ENCODE measurements around the gene ZNF467.
A peak's percentile ranks its signal among the peaks of the same experiment; 100 is the strongest.

ZNF467 gene

DNA sequence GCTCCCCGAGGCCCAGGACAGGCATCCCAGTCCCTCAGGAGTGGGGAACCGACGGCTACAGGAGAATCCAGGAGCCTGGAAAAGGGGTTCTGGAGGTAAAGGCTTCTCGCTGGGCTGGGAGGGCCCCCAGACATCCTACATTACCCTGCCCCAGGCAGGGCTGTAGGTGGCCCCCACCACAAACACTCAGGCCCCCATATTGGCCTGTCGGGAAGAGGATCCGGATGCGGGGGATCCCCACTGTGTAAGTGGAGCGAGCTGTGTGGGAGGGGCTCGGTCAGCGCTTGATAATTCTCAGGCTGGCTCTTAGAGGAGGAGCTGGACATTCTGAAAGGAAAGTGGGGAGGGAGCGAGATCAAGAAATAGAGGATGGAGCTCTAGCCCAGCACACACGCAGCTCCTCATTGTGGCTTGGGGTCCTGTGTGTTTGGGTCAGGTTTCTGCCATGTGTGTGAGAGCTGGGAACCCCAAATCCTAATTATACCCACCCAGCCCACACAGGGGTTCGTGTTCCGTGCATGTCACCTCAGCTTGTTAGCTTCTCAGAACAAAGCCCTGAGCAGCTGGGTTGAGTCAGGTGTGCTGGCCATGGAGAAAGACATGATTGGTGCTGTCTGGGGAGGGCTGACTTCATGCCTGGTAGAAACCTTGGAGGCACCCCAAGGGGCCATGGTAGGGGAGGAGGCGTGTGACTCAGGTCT is 49.4 kb downstream of the ZNF467 start:
- no CpG with 5 or more reads among the region's 15 CpGs for WGBS (ENCODE audit: extremely low coverage, insufficient coverage, low lambda C conversion rate)
- no peak overlapping the region for H2AK5ac ChIP-seq (ENCODE audit: low read length)
- no peak overlapping the region for H3K23ac ChIP-seq (ENCODE audit: low read length)
- H3K4me3 ChIP-seq (ENCODE audit: low read length): no peak overlapping the region
- H3K36me3 ChIP-seq (ENCODE audit: control insufficient read depth, insufficient read depth, low read length): peaks cover 1% of the 10 kb centered on the region
- H3K79me2 ChIP-seq (ENCODE audit: control insufficient read depth, insufficient read depth, low read length): no peaks in the 10 kb centered on the region
- no peak overlapping the region for H4K8ac ChIP-seq (ENCODE audit: low read depth, low read length)
- no peak overlapping the region for H4K5ac ChIP-seq (ENCODE audit: low read length)
- H3K9ac ChIP-seq (ENCODE audit: low read length): no peak overlapping the region
- DNase-seq: no peak
- H3K18ac ChIP-seq (ENCODE audit: low read length): no peak overlapping the region
- H2BK5ac ChIP-seq (ENCODE audit: low read length): no peak overlapping the region
- no peak overlapping the region for H3K4me2 ChIP-seq (ENCODE audit: low read length)
- peaks cover 3% of the 10 kb centered on the region for H3K4me1 ChIP-seq (ENCODE audit: control insufficient read depth, low read depth, low read length)
- no peak overlapping the region for H2BK120ac ChIP-seq (ENCODE audit: low read depth, low read length)
- no peak overlapping the region for H3K27ac ChIP-seq (ENCODE audit: low read depth, low read length)
- H3K56ac ChIP-seq (ENCODE audit: low read length): no peak overlapping the region
- H2BK15ac ChIP-seq (replicated peaks; ENCODE audit: low read depth): no peak overlapping the region
- H3K27me3 ChIP-seq (ENCODE audit: insufficient read depth, low read length, poor library complexity): no peaks in the 10 kb centered on the region
- no peaks in the 10 kb centered on the region for H3K79me1 ChIP-seq (ENCODE audit: low read length)
- no peak overlapping the region for H3K4ac ChIP-seq (ENCODE audit: low read depth, low read length)

- peaks cover 1% of the 10 kb centered on the region for H3K36me3 ChIP-seq (ENCODE audit: control insufficient read depth, insufficient read depth, low read length)
- no peak overlapping the region for H3K27ac ChIP-seq (ENCODE audit: low read depth, low read length)
- peaks cover 3% of the 10 kb centered on the region for H3K4me1 ChIP-seq (ENCODE audit: control insufficient read depth, low read depth, low read length)
- H4K5ac ChIP-seq (ENCODE audit: low read length): no peak overlapping the region
- H3K4me2 ChIP-seq (ENCODE audit: low read length): no peak overlapping the region
- H3K79me1 ChIP-seq (ENCODE audit: low read length): no peaks in the 10 kb centered on the region
- H3K79me2 ChIP-seq (ENCODE audit: control insufficient read depth, insufficient read depth, low read length): no peaks in the 10 kb centered on the region
- H3K23ac ChIP-seq (ENCODE audit: low read length): no peak overlapping the region
- no peak overlapping the region for H2BK5ac ChIP-seq (ENCODE audit: low read length)
- no peak overlapping the region for H3K4me3 ChIP-seq (ENCODE audit: low read length)
- no peak overlapping the region for H2BK15ac ChIP-seq (replicated peaks; ENCODE audit: low read depth)
- no CpG with 5 or more reads among the region's 13 CpGs for WGBS (ENCODE audit: extremely low coverage, insufficient coverage, low lambda C conversion rate)
- no peak overlapping the region for H3K4ac ChIP-seq (ENCODE audit: low read depth, low read length)
- no peak overlapping the region for H3K9ac ChIP-seq (ENCODE audit: low read length)
- no peak overlapping the region for H3K56ac ChIP-seq (ENCODE audit: low read length)
- no peak overlapping the region for H2AK5ac ChIP-seq (ENCODE audit: low read length)
- DNase-seq: no peak
- no peak overlapping the region for H3K18ac ChIP-seq (ENCODE audit: low read length)
- no peak overlapping the region for H4K8ac ChIP-seq (ENCODE audit: low read depth, low read length)
- no peaks in the 10 kb centered on the region for H3K27me3 ChIP-seq (ENCODE audit: insufficient read depth, low read length, poor library complexity)
- no peak overlapping the region for H2BK120ac ChIP-seq (ENCODE audit: low read depth, low read length)
Observed at GRCh38 chr7:149723082-149723767, 50.2 kb downstream of the ZNF467 start.

DNA sequence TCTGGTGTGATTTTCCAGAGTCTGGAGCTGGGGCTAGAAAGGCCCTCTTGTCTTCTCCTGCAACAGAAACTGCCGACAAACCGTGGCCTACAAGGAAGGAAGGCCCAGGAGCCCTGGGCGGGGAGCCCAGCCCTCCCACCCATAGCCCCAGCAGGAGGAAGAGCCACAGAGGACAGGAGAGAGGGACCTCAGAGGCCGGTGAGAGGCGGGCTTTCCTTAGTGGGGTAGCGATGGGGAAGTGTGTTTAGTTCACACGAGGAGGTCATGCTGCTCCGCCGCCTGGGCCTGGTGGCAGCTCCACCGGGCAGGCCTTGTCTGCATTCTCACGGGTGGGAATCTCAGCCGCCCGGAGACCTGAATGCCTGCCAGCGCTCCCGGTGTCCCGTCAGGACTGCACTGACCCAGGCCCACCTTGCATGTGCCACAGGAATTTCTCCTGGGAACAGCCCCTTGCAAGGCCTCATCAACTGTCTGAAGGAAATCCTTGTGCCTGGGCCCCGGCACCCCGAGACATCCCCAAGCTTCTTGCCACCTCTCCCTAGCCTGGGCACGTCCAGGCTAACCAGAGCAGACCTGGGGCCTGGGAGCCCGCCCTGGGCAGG is 50.9 kb downstream of the ZNF467 start:
- no CpG with 5 or more reads among the region's 20 CpGs for WGBS (ENCODE audit: extremely low coverage, insufficient coverage, low lambda C conversion rate)
- no peak overlapping the region for H3K4ac ChIP-seq (ENCODE audit: low read depth, low read length)

GRCh38 chr7:149721084-149721601 is 52.2 kb downstream of the ZNF467 start:
- Histone ChIP-seq H2AK5ac (ENCODE audit: low read length) (no peak overlapping the region), H3K79me2 (ENCODE audit: control insufficient read depth, insufficient read depth, low read length) (no peaks in the 10 kb centered on the region), H3K4me2 (ENCODE audit: low read length) (no peak overlapping the region), H3K56ac (ENCODE audit: low read length) (no peak overlapping the region), H2BK5ac (ENCODE audit: low read length) (no peak overlapping the region), H3K23ac (ENCODE audit: low read length) (no peak overlapping the region), H3K79me1 (ENCODE audit: low read length) (peaks cover 8% of the 10 kb centered on the region), H3K9ac (ENCODE audit: low read length) (no peak overlapping the region), H2BK15ac (replicated peaks; ENCODE audit: low read depth) (no peak overlapping the region), H3K4ac (ENCODE audit: low read depth, low read length) (no peak overlapping the region), H4K5ac (ENCODE audit: low read length) (no peak overlapping the region), H3K4me1 (ENCODE audit: control insufficient read depth, low read depth, low read length) (peaks cover 3% of the 10 kb centered on the region), H3K4me3 (ENCODE audit: low read length) (no peak overlapping the region), H3K18ac (ENCODE audit: low read length) (no peak overlapping the region), H3K27ac (ENCODE audit: low read depth, low read length) (no peak overlapping the region), H4K8ac (ENCODE audit: low read depth, low read length) (no peak overlapping the region), H2BK120ac (ENCODE audit: low read depth, low read length) (no peak overlapping the region), H3K36me3 (ENCODE audit: control insufficient read depth, insufficient read depth, low read length) (no peaks in the 10 kb centered on the region), H3K27me3 (ENCODE audit: insufficient read depth, low read length, poor library complexity) (no peaks in the 10 kb centered on the region)
- WGBS (ENCODE audit: extremely low coverage, insufficient coverage, low lambda C conversion rate): no CpG with 5 or more reads among the region's 16 CpGs
- DNase-seq: no peak

More for the DNA sequence above, 50.9 kb downstream of the ZNF467 start:
- Histone ChIP-seq H3K18ac (ENCODE audit: low read length) (no peak overlapping the region), H4K5ac (ENCODE audit: low read length) (no peak overlapping the region), H3K23ac (ENCODE audit: low read length) (no peak overlapping the region), H3K27me3 (ENCODE audit: insufficient read depth, low read length, poor library complexity) (no peaks in the 10 kb centered on the region), H3K56ac (ENCODE audit: low read length) (no peak overlapping the region), H2BK120ac (ENCODE audit: low read depth, low read length) (no peak overlapping the region), H4K8ac (ENCODE audit: low read depth, low read length) (no peak overlapping the region), H3K27ac (ENCODE audit: low read depth, low read length) (no peak overlapping the region), H3K36me3 (ENCODE audit: control insufficient read depth, insufficient read depth, low read length) (no peaks in the 10 kb centered on the region), H3K9ac (ENCODE audit: low read length) (no peak overlapping the region), H3K4me3 (ENCODE audit: low read length) (no peak overlapping the region), H2AK5ac (ENCODE audit: low read length) (no peak overlapping the region), H2BK15ac (replicated peaks; ENCODE audit: low read depth) (no peak overlapping the region), H3K79me1 (ENCODE audit: low read length) (peaks cover 1% of the 10 kb centered on the region), H3K4me2 (ENCODE audit: low read length) (no peak overlapping the region), H2BK5ac (ENCODE audit: low read length) (no peak overlapping the region), H3K79me2 (ENCODE audit: control insufficient read depth, insufficient read depth, low read length) (no peaks in the 10 kb centered on the region), H3K4me1 (ENCODE audit: control insufficient read depth, low read depth, low read length) (peaks cover 3% of the 10 kb centered on the region)
- DNase-seq: no peak

GRCh38 chr7:149720372-149721083 is 52.9 kb downstream of the ZNF467 start:
- Histone ChIP-seq H3K79me2 (ENCODE audit: control insufficient read depth, insufficient read depth, low read length) (no peaks in the 10 kb centered on the region), H4K8ac (ENCODE audit: low read depth, low read length) (no peak overlapping the region), H2BK120ac (ENCODE audit: low read depth, low read length) (no peak overlapping the region), H3K18ac (ENCODE audit: low read length) (no peak overlapping the region), H4K5ac (ENCODE audit: low read length) (no peak overlapping the region), H3K4me1 (ENCODE audit: control insufficient read depth, low read depth, low read length) (peaks cover 4% of the 10 kb centered on the region), H3K56ac (ENCODE audit: low read length) (no peak overlapping the region), H3K9ac (ENCODE audit: low read length) (no peak overlapping the region), H3K4me2 (ENCODE audit: low read length) (no peak overlapping the region), H3K79me1 (ENCODE audit: low read length) (peaks cover 14% of the 10 kb centered on the region), H2BK15ac (replicated peaks; ENCODE audit: low read depth) (no peak overlapping the region), H3K27ac (ENCODE audit: low read depth, low read length) (no peak overlapping the region), H3K23ac (ENCODE audit: low read length) (no peak overlapping the region), H3K27me3 (ENCODE audit: insufficient read depth, low read length, poor library complexity) (no peaks in the 10 kb centered on the region), H3K4me3 (ENCODE audit: low read length) (no peak overlapping the region), H2AK5ac (ENCODE audit: low read length) (no peak overlapping the region), H2BK5ac (ENCODE audit: low read length) (no peak overlapping the region), H3K36me3 (ENCODE audit: control insufficient read depth, insufficient read depth, low read length) (no peaks in the 10 kb centered on the region), H3K4ac (ENCODE audit: low read depth, low read length) (no peak overlapping the region)
- WGBS (ENCODE audit: extremely low coverage, insufficient coverage, low lambda C conversion rate): no CpG with 5 or more reads among the region's 22 CpGs
- peak; percentile 53 for DNase-seq

All from mesendoderm (in vitro differentiated cells).